Activated effector memory CD4-positive, alpha-beta T cell treated with Interleukin-2 at 50 U/mL for 16 hours (primary cell): ENCODE data around the gene GAS7.

Source experiments
- DNase-seq: peaks from one replicate; pipeline ENCODE4 v3.0.0-alpha.2; 2020

Gene GAS7

GRCh38 chr17:9868552-9868951 is 329.9 kb downstream of the GAS7 start:
- no peak for DNase-seq

- DNase-seq: no peak
Measured at GRCh38 chr17:9865586-9865985, 332.8 kb downstream of the GAS7 start.

GRCh38 chr17:9862949-9863348 is 335.5 kb downstream of the GAS7 start:
- DNase-seq: no peak

- DNase-seq: no peak
Measured at GRCh38 chr17:9862220-9862619, 336.2 kb downstream of the GAS7 start.

GRCh38 chr17:9860851-9861250 is 337.6 kb downstream of the GAS7 start:
- no peak for DNase-seq
